Measurements from ENCODE around the gene SNX9. TPM values are rescaled to one million over a fixed set of nuclear protein-coding genes. Genes with fewer than 3 reads are reported as not detected.
A peak's percentile ranks its signal among the peaks of the same experiment; 100 is the strongest.

Gene SNX9
- total and polyA plus RNA-seq, 2 of the 4 experiments (the other 2 are of a cell fraction) = 35.3 to 41.2 TPM

GRCh38 chr6:157773248-157773773 is 49.7 kb upstream of the SNX9 start:
- DNase-seq = no peak
- BruUV-seq (replicated peaks) = no TSS peak

More at GRCh38 chr6:157773248-157773773, 49.7 kb upstream of the SNX9 start:
- Histone ChIP-seq H3K14ac (replicated peaks; ENCODE audit: low read depth, low read length) (no peak overlapping the region), H3K36me3 (ENCODE audit: control insufficient read depth, insufficient read depth, low read length) (no peaks in the 10 kb centered on the region), H3K9me1 (ENCODE audit: insufficient read depth, low read length) (no peaks in the 10 kb centered on the region), H3K9ac (ENCODE audit: low read depth, low read length) (no peak overlapping the region), H3K27me3 (ENCODE audit: control insufficient read depth, insufficient read depth, low read length) (no peaks in the 10 kb centered on the region), H3K27ac (ENCODE audit: insufficient read depth, low read length) (no peak overlapping the region), H3K18ac (ENCODE audit: low read depth, low read length) (no peak overlapping the region), H4K91ac (ENCODE audit: insufficient read depth, low read depth, low read length) (no peak overlapping the region), H3K4ac (ENCODE audit: low read depth, low read length) (no peak overlapping the region), H2AFZ (replicated peaks; ENCODE audit: low read length, poor library complexity) (no peak overlapping the region), H2BK120ac (ENCODE audit: low read depth, low read length) (peak overlapping the region; percentile 8; the same call in 1 of the 2 replicates), H3K4me1 (ENCODE audit: control insufficient read depth, insufficient read depth, low read length) (peaks cover 2% of the 10 kb centered on the region), H2BK20ac (ENCODE audit: low read depth, low read length) (no peak overlapping the region), H3K4me3 (ENCODE audit: insufficient read depth, low read depth, low read length) (no peak overlapping the region), H3K4me2 (ENCODE audit: low read depth, low read length) (no peak overlapping the region), H2BK15ac (ENCODE audit: low read depth, low read length) (no peak overlapping the region), H3K79me1 (ENCODE audit: low read depth in 1 of 2, low read length in 2 of 2) (no peaks in the 10 kb centered on the region; a peak in 1 of 4 replicates), H3K56ac (ENCODE audit: extremely low read depth, insufficient read depth, low read length) (no peak overlapping the region), H2BK5ac (ENCODE audit: low read depth, low read length, poor library complexity, severe bottlenecking) (peak overlapping the region; percentile 9), H3K9me3 (ENCODE audit: control insufficient read depth, insufficient read depth, low read length) (no peaks in the 10 kb centered on the region), H2AK9ac (replicated peaks; ENCODE audit: low read depth, low read length, poor library complexity) (no peak overlapping the region), H4K8ac (ENCODE audit: low read depth in 2 of 2, low read length in 2 of 2) (no peak overlapping the region), H4K20me1 (ENCODE audit: insufficient read depth, low read length) (no peaks in the 10 kb centered on the region), H4K5ac (ENCODE audit: low read depth, low read length) (no peak overlapping the region), H3K23ac (ENCODE audit: low read depth, low read length) (no peak overlapping the region), H2AK5ac (ENCODE audit: low read depth, low read length) (peak overlapping the region; percentile 48; the same call in 1 of the 2 replicates)
- 81% methylated on average over 7 of the region's 10 CpGs; no CpG with 5 or more reads in 1 of the 2 experiments for WGBS, 2 experiments (ENCODE audit: extremely low coverage in 2 of 2, insufficient read length in 1 of 2)
- POLR2A ChIA-PET (ENCODE audit: unreplicated experiment) = no interaction called here
- intact Hi-C loops (cut with micrococcal nuclease) (no loop called here), dilution Hi-C loops (cut with HindIII; ENCODE audit: low sequenced_read_pairs, unreplicated experiment) (no loop called here), in situ Hi-C loops (cut with MboI; ENCODE audit: low sequenced_read_pairs) (no loop called here)
- TF ChIP-seq CTCF (conservative IDR thresholded peaks at IDR 0.05; ENCODE audit: low read depth, low read length) (no peak), CHD1 (IDR thresholded peaks at IDR 0.05; ENCODE audit: low read depth, low read length) (no peak), POLR2A (IDR thresholded peaks at IDR 0.05; ENCODE audit: low read depth, low read length) (no peak), MAZ (IDR thresholded peaks at IDR 0.05; ENCODE audit: borderline replicate concordance, low read depth, low read length) (no peak), CEBPB (IDR thresholded peaks at IDR 0.05; ENCODE audit: low read depth, low read length) (no peak), RAD21 (IDR thresholded peaks at IDR 0.05; ENCODE audit: low read length) (no peak), FOS (IDR thresholded peaks at IDR 0.05; ENCODE audit: low read depth, low read length) (no peak), MXI1 (IDR thresholded peaks at IDR 0.05; ENCODE audit: borderline replicate concordance, low read depth, low read length) (no peak), USF2 (IDR thresholded peaks at IDR 0.05; ENCODE audit: low read depth, low read length) (no peak), RFX5 (IDR thresholded peaks at IDR 0.05; ENCODE audit: low read depth, low read length) (no peak), SMC3 (IDR thresholded peaks at IDR 0.05; ENCODE audit: low read depth, low read length) (no peak), NFE2L2 (IDR thresholded peaks at IDR 0.05; ENCODE audit: low read depth, low read length) (no peak), BHLHE40 (IDR thresholded peaks at IDR 0.05; ENCODE audit: low read depth, low read length) (no peak), ELK1 (IDR thresholded peaks at IDR 0.05; ENCODE audit: borderline replicate concordance, low read depth, low read length) (no peak)
- CTCF ChIA-PET = no interaction called here
- no peak for ATAC-seq (ENCODE audit: low read depth)

All from IMR-90 (cell line).